Sigmoid colon (tissue), 4 donors: ENCODE results near the gene LPAR1.

Experiments
- CTCF ChIP-seq, 4 experiments: fragments of 450-650 bp in 3 of 4; fragments of 200-600 bp in 1 of 4; IDR thresholded peaks; one replicate each; pipeline ENCODE4 v1.5.1; 2016 to 2019; ENCODE audit warnings: antibody characterized with exemption in 4 of 4, mild to moderate bottlenecking in 3 of 4, moderate library complexity in 2 of 4
- EP300 ChIP-seq, 4 donors: sonication (generic); formaldehyde crosslinking; IDR thresholded peaks; one replicate each; pipeline ENCODE4 v1.6.1; 2017; ENCODE audit warnings: antibody characterized with exemption in 4 of 4
- POLR2A ChIP-seq, 2 donors: fragments of 450-650 bp; IDR thresholded peaks; one replicate each; pipeline ENCODE4 v1.6.1; 2016; ENCODE audit warnings: antibody characterized with exemption in 2 of 2, mild to moderate bottlenecking in 2 of 2, moderate library complexity in 2 of 2

GRCh38 chr9:110872920-110873319 is 165.3 kb downstream of the LPAR1 start:
- TF ChIP-seq CTCF (IDR thresholded peaks at IDR 0.05) (no peak), POLR2A (IDR thresholded peaks at IDR 0.05) (no peak), EP300 (IDR thresholded peaks at IDR 0.05) (no peak)
